ENCODE data around the gene UPF3A.
"Not testable (repeated sequence)": the region's sequence is repeated elsewhere in the genome, so short reads cannot be mapped to it uniquely, and the experiment has no call there.

The UPF3A gene

GRCh38 chr13:114264313-114264712 is 17.1 kb upstream of the UPF3A start:
- DNase-seq: not testable (repeated sequence)

GRCh38 chr13:114264886-114265611 is 16.4 kb upstream of the UPF3A start:
- DNase-seq: no peak

- DNase-seq: no peak
Measured at GRCh38 chr13:114266241-114266640, 15.2 kb upstream of the UPF3A start.

- peak; percentile 52 for DNase-seq
Measured at GRCh38 chr13:114268344-114269280, 12.8 kb upstream of the UPF3A start.

GRCh38 chr13:114269281-114269770 is 12.1 kb upstream of the UPF3A start:
- no peak for DNase-seq

- no peak for DNase-seq
Measured at GRCh38 chr13:114272977-114273376, 8.4 kb upstream of the UPF3A start.

GRCh38 chr13:114275304-114275703 is 6.1 kb upstream of the UPF3A start:
- no peak for DNase-seq

- DNase-seq: no peak
Measured at GRCh38 chr13:114279146-114279545, 2.3 kb upstream of the UPF3A start.

GRCh38 chr13:114279758-114280355 is 1.5 kb upstream of the UPF3A start:
- DNase-seq: no peak

- no peak for DNase-seq
Measured at GRCh38 chr13:114282041-114282670, 755 bp downstream of the UPF3A start.

- no peak for DNase-seq
Measured at GRCh38 chr13:114283576-114283975, 2.2 kb downstream of the UPF3A start.

- DNase-seq: no peak
Measured at GRCh38 chr13:114284680-114285079, 3.3 kb downstream of the UPF3A start.

- no peak for DNase-seq
Measured at GRCh38 chr13:114285166-114285808, 3.9 kb downstream of the UPF3A start.

GRCh38 chr13:114286808-114287207 is 5.4 kb downstream of the UPF3A start:
- no peak for DNase-seq

GRCh38 chr13:114288157-114288591 is 6.8 kb downstream of the UPF3A start:
- no peak for DNase-seq

- no peak for DNase-seq
Measured at GRCh38 chr13:114296448-114296847, 15.0 kb downstream of the UPF3A start.

GRCh38 chr13:114296902-114297301 is 15.5 kb downstream of the UPF3A start:
- no peak for DNase-seq

- no peak for DNase-seq
Measured at GRCh38 chr13:114298866-114299265, 17.5 kb downstream of the UPF3A start.

- no peak for DNase-seq
Measured at GRCh38 chr13:114299604-114300305, 18.4 kb downstream of the UPF3A start.

GRCh38 chr13:114303700-114304327 is 22.4 kb downstream of the UPF3A start:
- DNase-seq: no peak

Measured in CD4-positive, alpha-beta T cell treated with Interleukin-4 for 4 hours (primary cell).